MM.1S (cell line): ENCODE measurements around the gene TMTC2.

Experiments used
- EZH2 ChIP-seq: fragments of 300-600 bp; sonication (generic); optimal IDR thresholded peaks from 2 replicates; pipeline ENCODE3; 2017; ENCODE audit warnings: low read depth, mild to moderate bottlenecking, antibody characterized with exemption, low read length, mixed read lengths
- EZH2phosphoT487 ChIP-seq: fragments of 300-600 bp; sonication (generic); IDR thresholded peaks from 2 replicates; pipeline ENCODE4 v1.6.1; 2018; ENCODE audit warnings: antibody characterized with exemption, low read length
- TF ChIP-seq, protein P1 (sequence below): fragments of 300-600 bp; sonication (generic); IDR thresholded peaks from 2 replicates; pipeline ENCODE4 v1.5.1; 2016; ENCODE audit warnings: antibody characterized with exemption, low read length, mixed read lengths

DNA sequence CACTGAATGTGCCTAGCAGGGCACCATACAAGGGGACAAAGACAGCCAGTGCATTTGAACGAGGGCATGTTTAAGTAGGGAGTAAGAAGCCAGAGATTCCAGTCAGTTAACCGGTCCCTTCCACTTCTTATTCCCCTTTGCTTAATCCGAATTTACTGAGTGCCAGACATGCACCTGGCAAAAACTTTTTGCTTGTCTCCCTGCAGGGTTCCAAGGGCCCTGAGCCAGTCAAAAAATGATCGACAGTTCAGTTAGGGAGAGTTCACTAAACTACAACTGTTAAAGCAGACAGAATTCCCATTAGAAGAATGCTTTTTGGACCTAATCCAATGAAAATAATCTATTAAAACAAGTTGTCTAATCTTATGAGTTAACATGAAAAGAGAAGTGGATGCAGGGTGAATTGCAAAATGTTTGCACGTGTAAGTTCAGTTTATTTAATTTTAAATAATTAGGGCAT is 193.8 kb downstream of the TMTC2 start:
- TF ChIP-seq, protein P1, sequence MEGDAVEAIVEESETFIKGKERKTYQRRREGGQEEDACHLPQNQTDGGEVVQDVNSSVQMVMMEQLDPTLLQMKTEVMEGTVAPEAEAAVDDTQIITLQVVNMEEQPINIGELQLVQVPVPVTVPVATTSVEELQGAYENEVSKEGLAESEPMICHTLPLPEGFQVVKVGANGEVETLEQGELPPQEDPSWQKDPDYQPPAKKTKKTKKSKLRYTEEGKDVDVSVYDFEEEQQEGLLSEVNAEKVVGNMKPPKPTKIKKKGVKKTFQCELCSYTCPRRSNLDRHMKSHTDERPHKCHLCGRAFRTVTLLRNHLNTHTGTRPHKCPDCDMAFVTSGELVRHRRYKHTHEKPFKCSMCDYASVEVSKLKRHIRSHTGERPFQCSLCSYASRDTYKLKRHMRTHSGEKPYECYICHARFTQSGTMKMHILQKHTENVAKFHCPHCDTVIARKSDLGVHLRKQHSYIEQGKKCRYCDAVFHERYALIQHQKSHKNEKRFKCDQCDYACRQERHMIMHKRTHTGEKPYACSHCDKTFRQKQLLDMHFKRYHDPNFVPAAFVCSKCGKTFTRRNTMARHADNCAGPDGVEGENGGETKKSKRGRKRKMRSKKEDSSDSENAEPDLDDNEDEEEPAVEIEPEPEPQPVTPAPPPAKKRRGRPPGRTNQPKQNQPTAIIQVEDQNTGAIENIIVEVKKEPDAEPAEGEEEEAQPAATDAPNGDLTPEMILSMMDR, result no peak
- TF ChIP-seq EZH2 (no peak), EZH2phosphoT487 (no peak)
